PC-3 (cell line): ENCODE data around the gene CS.

Source experiments
- CTCF ChIP-seq: fragments of 300-600 bp; sonication (generic); conservative IDR thresholded peaks from 2 replicates; pipeline ENCODE4 v1.5.1; 2017; ENCODE audit warnings: antibody characterized with exemption, low read depth, mild to moderate bottlenecking, low read length
- EZH2 ChIP-seq: fragments of 300-600 bp; sonication (generic); IDR thresholded peaks from one replicate; pipeline ENCODE4 v1.6.1; 2017; ENCODE audit warnings: antibody characterized with exemption, mild to moderate bottlenecking, low read length; ENCODE audit not compliant: unreplicated experiment
- EZH2phosphoT487 ChIP-seq: fragments of 300-600 bp; sonication (generic); IDR thresholded peaks from 2 replicates; pipeline ENCODE4 v1.6.1; 2018; ENCODE audit warnings: mild to moderate bottlenecking, antibody characterized with exemption, low read length, borderline replicate concordance

DNA sequence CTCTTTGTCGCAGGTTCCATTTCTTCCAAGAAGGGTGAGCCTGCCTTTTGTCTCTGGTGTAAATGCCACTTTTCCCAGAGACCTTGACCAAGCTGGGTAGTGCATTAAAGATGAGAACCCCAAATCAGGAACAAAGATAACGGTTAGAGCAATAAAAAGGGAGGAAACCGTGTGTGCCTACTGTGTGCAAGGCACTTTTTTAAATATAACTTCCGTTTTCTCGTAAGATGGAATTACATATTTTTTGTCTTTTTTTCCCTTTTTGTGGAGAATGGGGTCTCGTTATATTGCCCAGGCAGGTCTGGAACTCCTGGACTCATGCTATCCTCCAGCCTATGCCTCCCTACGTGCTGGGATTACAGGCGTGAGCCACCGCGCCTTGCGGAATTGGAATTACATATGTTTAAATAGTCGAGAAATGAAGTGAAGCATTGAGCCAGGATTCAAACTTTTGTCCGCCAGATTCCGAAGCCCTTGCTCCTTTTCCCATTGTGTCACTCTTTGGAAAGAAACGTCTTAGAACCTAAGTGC, 76.5 kb downstream of the CS start:
- no peak for TF ChIP-seq CTCF
- TF ChIP-seq EZH2: no peak
- TF ChIP-seq EZH2phosphoT487: no peak
